Stimulated activated CD4-positive, alpha-beta T cell treated with anti-CD3 and anti-CD28 coated beads, Interleukin-4, amount 100 ng/mL, for 4 hours (primary cell): ENCODE measurements around the gene HIP1R.
A peak's percentile ranks its signal among the peaks of the same experiment; 100 is the strongest.

Experiments
- DNase-seq, 2 experiments: peaks; one replicate each; pipeline ENCODE4 v3.0.0-alpha.2; 2020

The HIP1R gene

GRCh38 chr12:122847921-122848421, 12.7 kb downstream of the HIP1R start:
- DNase-seq = no peak

DNA sequence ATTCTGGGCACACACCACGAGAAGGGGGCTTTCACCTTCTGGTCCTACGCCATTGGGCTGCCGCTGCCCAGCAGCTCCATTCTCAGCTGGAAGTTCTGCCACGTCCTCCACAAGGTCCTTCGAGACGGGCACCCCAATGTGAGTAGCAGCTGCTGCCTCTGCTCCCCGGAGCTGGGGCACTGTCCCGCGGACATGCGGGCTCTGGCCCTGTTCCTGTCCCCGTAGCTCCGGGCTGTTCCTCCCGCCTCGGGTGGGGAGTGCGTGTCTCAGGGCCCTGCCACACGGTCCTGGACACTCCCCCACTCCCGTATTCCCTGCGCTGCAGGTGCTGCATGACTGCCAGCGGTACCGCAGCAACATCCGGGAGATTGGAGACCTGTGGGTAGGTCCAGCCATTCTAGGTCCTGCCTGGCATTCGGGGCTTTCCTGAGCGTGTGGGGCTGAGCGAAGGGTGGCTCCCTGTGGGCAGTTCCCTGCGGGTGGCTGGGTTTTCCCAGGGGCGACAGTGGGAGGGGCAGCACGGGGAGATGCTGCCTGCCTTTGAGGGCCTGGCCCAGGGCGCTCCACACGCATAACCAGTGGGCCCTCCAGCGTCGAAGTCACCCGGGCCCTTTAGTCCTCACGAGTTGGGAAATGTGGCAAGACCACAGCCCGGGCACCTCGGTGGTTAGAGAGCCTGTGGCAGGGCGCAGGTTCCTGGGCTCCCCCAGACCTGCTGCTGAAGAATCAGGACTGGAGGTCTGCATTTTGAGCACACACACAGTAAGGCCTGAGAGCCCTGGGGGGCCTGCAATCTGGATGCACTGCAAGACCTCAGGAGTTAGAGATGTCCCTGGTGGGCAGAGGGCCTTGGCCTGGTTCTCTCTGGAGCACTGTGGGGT, 13.5 kb downstream of the HIP1R start:
- DNase-seq = no peak

DNA sequence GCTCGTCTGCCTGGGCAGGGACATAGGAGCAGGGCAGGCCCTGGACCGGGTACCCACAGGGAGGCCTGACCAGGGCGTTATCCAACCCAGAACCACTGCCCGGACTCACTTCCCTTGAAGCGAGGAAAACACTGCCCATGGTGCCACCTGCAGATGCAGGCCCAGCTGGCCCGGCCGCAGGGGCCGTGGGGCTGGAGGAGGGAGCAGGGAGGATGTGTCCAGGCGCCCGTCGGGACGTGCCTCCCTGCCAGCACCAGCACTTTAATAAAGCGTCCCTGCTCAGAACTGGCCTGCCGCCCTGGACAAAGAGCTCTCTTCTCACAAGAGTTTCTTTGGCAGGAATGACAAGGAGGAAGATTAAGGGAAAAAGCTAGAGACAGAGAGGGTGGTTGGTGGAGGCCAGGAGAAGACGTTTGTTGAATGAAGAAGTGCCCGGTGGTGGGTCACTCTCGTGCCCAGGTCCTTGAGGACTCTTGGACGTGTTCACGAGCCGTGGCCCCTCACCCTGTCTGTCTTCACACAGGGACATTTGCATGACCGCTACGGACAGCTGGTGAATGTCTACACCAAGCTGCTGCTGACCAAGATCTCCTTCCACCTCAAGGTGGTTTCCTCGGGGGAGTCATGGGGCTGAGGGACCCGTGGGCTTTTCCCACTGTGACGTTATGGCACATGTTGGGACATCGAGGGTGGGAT, 14.2 kb downstream of the HIP1R start:
- no peak for DNase-seq

DNA sequence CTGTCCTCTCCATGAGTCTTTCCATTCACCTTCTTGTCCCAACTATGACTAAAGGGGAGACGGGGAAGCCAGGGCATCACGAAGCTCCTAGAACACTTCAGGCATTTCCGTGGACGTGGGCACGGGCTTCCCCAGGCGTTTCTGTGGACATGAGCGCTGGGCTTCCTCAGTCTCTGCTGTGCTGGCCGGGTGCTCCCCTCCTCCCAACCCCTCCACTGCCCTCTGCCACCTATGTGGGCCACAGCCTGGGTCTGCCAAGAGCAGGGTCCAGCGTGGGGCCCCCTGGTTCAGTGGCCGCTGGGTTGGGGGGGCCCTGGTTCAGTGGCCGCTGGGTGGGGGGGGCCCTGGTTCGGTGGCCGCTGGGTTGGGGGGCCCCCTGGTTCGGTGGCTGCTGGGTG, 14.8 kb downstream of the HIP1R start:
- DNase-seq = no peak

DNA sequence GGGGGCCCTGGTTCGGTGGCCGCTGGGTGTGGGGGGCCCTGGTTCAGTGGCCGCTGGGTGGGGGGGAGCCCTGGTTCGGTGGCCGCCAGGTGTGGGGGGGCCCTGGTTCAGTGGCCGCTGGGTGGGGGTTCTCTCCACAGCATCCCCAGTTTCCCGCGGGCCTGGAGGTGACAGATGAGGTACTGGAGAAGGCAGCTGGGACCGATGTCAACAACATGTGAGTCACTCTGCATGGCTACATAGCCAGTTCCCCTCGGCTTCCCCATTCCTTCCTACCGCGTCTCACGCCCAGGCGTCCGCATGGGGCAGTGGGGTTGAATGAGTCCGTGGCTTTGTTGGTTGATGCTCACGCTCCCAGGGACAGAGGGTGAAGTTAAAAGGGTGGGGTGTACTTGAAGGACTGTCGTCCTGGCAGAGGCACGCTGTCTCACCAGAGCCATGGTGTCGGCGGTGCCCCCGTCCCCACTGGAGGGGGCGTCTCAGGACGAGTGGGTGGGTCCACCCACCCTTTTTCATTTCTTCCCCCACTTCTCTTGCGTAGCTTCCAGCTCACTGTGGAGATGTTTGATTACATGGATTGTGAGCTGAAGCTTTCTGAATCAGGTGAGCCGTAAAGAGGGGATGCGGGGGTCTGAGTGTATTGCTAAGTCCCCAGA, 15.6 kb downstream of the HIP1R start:
- no peak for DNase-seq

GRCh38 chr12:122851820-122852219, 16.6 kb downstream of the HIP1R start:
- DNase-seq = no peak

- DNase-seq = no peak
Measured at GRCh38 chr12:122852336-122853275, 17.3 kb downstream of the HIP1R start.

- no peak for DNase-seq
Measured at GRCh38 chr12:122853582-122854245, 18.5 kb downstream of the HIP1R start.

- no peak for DNase-seq
Measured at GRCh38 chr12:122854554-122854953, 19.3 kb downstream of the HIP1R start.

- no peak for DNase-seq
Measured at GRCh38 chr12:122855071-122855829, 20.0 kb downstream of the HIP1R start.

- DNase-seq = no peak
Measured at GRCh38 chr12:122855928-122856831, 20.9 kb downstream of the HIP1R start.

DNA sequence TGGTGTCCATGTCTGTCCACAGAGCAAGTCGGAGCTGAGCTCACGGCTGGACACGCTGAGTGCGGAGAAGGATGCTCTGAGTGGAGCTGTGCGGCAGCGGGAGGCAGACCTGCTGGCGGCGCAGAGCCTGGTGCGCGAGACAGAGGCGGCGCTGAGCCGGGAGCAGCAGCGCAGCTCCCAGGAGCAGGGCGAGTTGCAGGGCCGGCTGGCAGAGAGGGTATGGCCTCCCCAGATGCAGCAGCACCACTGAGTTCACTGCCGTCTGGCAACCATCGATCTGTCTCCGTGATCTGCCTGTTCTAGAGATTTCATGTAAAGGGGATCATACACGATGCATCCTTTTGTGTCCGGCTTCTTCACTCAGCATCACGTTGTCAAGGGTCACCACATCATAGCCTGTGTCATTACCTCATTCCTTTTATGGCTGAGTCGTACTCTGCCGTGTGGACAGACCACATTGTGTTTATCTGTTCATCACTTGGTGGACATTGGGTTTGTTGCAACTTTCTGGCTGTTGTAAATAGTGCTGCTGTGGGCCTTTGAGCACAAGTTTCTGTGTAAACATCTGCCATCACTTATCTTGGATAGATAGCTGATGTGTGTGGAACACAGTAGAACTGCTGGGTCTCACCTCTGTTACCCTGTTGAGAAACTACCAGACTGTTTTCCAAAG, 21.9 kb downstream of the HIP1R start:
- no peak for DNase-seq

DNA sequence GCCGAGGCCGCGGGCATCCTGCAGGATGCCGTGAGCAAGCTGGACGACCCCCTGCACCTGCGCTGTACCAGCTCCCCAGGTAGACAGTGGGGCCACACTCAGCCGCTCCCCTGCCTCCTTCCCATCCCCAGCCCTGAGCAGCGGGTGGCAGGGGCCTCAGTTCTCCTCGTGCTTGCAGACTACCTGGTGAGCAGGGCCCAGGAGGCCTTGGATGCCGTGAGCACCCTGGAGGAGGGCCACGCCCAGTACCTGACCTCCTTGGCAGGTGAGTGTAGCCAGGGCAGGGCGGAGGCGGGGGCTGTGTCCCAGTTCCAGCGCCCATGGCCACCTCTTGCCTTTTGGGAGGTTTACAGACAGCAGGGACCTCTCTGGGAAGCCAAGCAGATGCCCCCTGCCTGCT, 22.9 kb downstream of the HIP1R start:
- DNase-seq = no peak

DNA sequence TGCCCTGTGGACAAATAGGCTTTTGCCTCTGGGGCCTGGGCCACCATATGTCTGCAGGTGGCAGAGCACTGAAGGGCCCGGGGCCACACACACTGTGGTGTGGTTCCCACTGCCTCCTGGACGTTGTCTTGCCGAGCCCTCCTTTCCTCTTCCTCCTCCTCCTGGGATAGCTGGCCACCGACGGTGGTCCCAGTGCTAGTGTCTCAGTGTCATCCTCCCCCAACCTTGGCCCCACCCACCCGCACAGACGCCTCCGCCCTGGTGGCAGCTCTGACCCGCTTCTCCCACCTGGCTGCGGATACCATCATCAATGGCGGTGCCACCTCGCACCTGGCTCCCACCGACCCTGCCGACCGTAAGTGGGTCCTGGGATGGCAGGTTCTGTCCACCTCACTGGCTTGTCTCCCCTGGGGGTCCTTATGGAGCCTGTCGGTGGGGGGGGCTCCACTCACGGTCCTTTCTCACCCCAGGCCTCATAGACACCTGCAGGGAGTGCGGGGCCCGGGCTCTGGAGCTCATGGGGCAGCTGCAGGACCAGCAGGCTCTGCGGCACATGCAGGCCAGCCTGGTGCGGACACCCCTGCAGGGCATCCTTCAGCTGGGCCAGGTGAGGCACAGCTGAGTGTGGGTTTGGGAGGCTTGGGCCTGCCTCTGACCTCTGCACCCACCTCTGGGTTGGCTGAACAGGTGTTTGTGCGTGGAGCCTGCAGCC, 23.5 kb downstream of the HIP1R start:
- no peak for DNase-seq

GRCh38 chr12:122859303-122860039, 24.2 kb downstream of the HIP1R start:
- no peak for DNase-seq

GRCh38 chr12:122860040-122860853, 25.0 kb downstream of the HIP1R start:
- DNase-seq = peak; percentile 68 to 84
